ENCODE data around the gene IL1RAPL2.

- no peak for TF ChIP-seq EZH2 (IDR thresholded peaks at IDR 0.05; ENCODE audit: low read depth)
- TF ChIP-seq CTCF (conservative IDR thresholded peaks at IDR 0.05), result peak; percentile 28; the same call in 1 of the 2 replicates
Observed at GRCh38 chrX:105210258-105210657, 644.3 kb downstream of the IL1RAPL2 start.

Measured in PC-9 (cell line).